ENCODE measurements around the gene NCK2. TPM values are rescaled to one million over a fixed set of nuclear protein-coding genes. Genes with fewer than 3 reads are reported as not detected.
"Not testable (repeated sequence)": the region's sequence is repeated elsewhere in the genome, so short reads cannot be mapped to it uniquely, and the experiment has no call there.

NCK2 gene
- total and polyA plus RNA-seq, 7 experiments from 2014 or later = 30.8 to 134 (median 105) TPM

DNA sequence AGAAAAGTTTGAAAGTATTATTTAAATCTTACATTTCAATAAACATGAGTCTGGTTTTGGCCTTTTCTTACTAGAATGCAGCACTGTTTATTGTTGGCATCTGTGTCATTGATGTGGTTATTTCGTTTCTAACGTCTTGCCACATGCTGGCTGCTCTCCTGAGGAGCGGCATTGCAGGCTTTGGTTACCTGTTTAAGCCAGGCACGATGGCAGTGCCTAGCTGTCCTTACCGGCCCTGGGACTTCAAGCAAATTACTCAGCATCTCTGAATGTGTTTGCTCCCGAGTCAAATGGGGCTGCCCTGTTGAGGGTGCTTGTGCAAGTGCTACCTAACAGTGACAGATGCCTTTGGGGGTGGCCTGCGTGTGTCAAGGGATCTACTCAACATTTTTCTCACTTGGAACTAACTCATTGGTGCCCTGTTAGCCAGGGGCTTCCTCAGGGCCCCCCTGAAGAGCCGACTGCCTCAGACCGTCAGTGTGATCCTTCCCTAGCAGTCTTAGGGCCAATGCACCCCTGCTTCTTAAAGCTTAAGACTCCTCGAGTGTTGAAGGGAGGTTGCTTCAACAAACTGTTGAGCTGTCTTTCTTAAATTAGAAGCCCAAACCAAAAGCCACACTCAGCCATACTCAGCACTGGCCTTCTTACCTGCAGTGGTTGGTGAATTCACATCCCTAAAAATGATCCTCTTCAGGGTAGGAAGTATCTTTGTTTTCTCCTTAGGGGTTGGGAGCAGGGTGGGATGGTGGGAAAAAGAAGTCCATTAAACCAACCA is 151.5 kb downstream of the NCK2 start:
- no peaks in the 10 kb centered on the region for H3K27me3 Mint-ChIP-seq
- ATAC-seq = peak; percentile 80
- H3K4me1 Mint-ChIP-seq = peaks cover 15 to 77% (median 58%) of the 10 kb centered on the region in 7 donors
- ChIA-PET POLR2A (interaction anchor here (0.8 to 1.8 kb wide), 2 partner anchors 11 to 123 kb away, joined by 3 to 8 read pairs; no protein-coding TSS in a partner anchor), CTCF (no interaction called here)
- Histone ChIP-seq H3K4me1 (ENCODE audit: control insufficient read depth in 2 of 2, insufficient read depth in 2 of 2, low read length in 2 of 2) (peaks cover 11 to 20% of the 10 kb centered on the region in 2 donors), H3K27ac (ENCODE audit: low read depth, low read length) (peak overlapping the region; percentile 39), H3K27me3 (ENCODE audit: control insufficient read depth in 2 of 2, insufficient read depth in 2 of 2, low read length in 2 of 2) (no peaks in the 10 kb centered on the region), H3K9me3 (ENCODE audit: control insufficient read depth in 2 of 3, low read length in 3 of 3) (peaks cover 0 to 7% (median 0%) of the 10 kb centered on the region in 3 experiments), H3K36me3 (ENCODE audit: control insufficient read depth in 2 of 3, insufficient read depth in 3 of 3, low read length in 3 of 3) (peaks cover 0 to 19% (median 9%) of the 10 kb centered on the region in 3 experiments), H3K4me3 (ENCODE audit: low read length) (no peak overlapping the region)
- H3K36me3 Mint-ChIP-seq = peaks cover 27 to 68% (median 60%) of the 10 kb centered on the region in 5 donors
- H3K27ac Mint-ChIP-seq = peak overlapping the region; percentile 41 to 92 (median 87)
- H3K4me3 Mint-ChIP-seq = peak overlapping the region in 8 of 10 donors; percentile 13 to 67 (median 48)
- DNase-seq = peak in 7 of 9 donors; percentile 42 to 67 (median 52)
- H3K9me3 Mint-ChIP-seq = peaks cover 11 to 42% (median 27%) of the 10 kb centered on the region in 11 donors
- intact Hi-C loops (cut with micrococcal nuclease) = loop anchor here in 1 of 2 donors (2.0 to 5.0 kb wide), 2 partner anchors 33 to 56 kb away; no protein-coding TSS in a partner anchor

DNA sequence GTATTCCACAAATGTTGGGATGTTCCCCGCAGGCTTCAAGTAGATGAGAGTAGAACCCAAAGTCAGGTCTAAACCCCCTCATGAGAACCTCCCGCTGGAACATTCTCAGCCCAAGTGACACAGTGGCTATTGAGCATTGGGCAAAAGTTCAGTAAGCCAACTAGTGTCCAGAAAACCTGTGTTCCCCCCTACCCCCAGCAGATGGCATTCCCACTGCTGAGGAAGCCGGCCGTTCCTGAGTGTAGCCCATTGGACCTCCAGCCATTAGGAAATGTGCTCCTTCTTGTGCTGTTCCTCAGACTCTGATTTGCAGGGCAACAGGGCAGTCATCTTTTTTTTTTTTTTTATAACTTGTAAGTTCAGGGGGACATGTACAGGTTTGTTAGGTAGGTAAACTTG is 152.1 kb downstream of the NCK2 start:
- H3K4me3 Mint-ChIP-seq = peak overlapping the region in 2 of 10 donors; percentile 13 to 52
- CTCF ChIA-PET = no interaction called here
- intact Hi-C loops (cut with micrococcal nuclease) = loop anchor here in 1 of 2 donors (2.0 to 5.0 kb wide), 2 partner anchors 32 to 56 kb away; no protein-coding TSS in a partner anchor

DNA sequence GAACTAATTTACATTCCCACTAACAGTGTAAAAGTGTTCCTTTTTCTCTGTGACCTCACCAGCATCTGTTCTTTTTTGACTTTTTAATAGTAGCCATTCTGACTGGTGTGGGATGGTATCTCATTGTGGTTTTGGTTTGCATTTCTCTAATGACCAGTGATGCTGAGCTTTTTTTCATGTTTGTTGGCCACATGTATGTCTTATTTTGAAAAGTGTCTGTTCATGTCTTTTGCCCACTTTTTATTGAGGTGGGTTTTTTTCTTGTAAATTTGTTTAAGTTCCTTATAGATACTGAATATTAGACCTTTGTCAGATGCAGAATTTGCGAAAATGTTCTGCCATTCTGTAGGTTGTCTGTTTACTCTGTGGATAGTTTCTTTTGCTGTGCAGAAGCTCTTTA is 153.0 kb downstream of the NCK2 start:
- H3K27me3 ChIP-seq (ENCODE audit: control insufficient read depth in 2 of 2, insufficient read depth in 2 of 2, low read length in 2 of 2); H3K4me3 ChIP-seq (ENCODE audit: low read length); H3K4me3 Mint-ChIP-seq; DNase-seq; H3K27ac ChIP-seq (ENCODE audit: low read depth, low read length); ATAC-seq; H3K27me3 Mint-ChIP-seq: not testable (repeated sequence)
- ChIA-PET CTCF (interaction anchor here (0.6 kb wide), 1 partner anchor 151 kb away, joined by 3 read pairs; no protein-coding TSS in a partner anchor), POLR2A (interaction anchor here (0.7 to 1.5 kb wide), 3 partner anchors 9 to 16 kb away, joined by 3 to 4 read pairs (median 3); no protein-coding TSS in a partner anchor)
- intact Hi-C loops (cut with micrococcal nuclease) = loop anchor here in 1 of 2 donors (2.0 to 5.0 kb wide), 2 partner anchors 31 to 55 kb away; no protein-coding TSS in a partner anchor
- H3K27ac Mint-ChIP-seq = peak overlapping the region in 2 of 9 donors; percentile 9 to 55
- peaks cover 21 to 87% (median 66%) of the 10 kb centered on the region in 7 donors for H3K4me1 Mint-ChIP-seq
- H3K36me3 ChIP-seq (ENCODE audit: control insufficient read depth in 2 of 3, insufficient read depth in 3 of 3, low read length in 3 of 3) = peaks cover 0 to 17% (median 9%) of the 10 kb centered on the region in 3 experiments
- H3K4me1 ChIP-seq (ENCODE audit: control insufficient read depth in 2 of 2, insufficient read depth in 2 of 2, low read length in 2 of 2) = peaks cover 11 to 23% of the 10 kb centered on the region in 2 donors
- H3K9me3 ChIP-seq (ENCODE audit: control insufficient read depth in 2 of 3, low read length in 3 of 3) = peaks cover 0 to 11% (median 0%) of the 10 kb centered on the region in 3 experiments
- H3K36me3 Mint-ChIP-seq = peaks cover 27 to 76% (median 67%) of the 10 kb centered on the region in 5 donors
- H3K9me3 Mint-ChIP-seq = peaks cover 14 to 55% (median 32%) of the 10 kb centered on the region in 11 donors

More for the DNA sequence above, 152.1 kb downstream of the NCK2 start:
- Histone ChIP-seq H3K27ac (ENCODE audit: low read depth, low read length) (no peak overlapping the region), H3K9me3 (ENCODE audit: control insufficient read depth in 2 of 3, low read length in 3 of 3) (peaks cover 0 to 11% (median 0%) of the 10 kb centered on the region in 3 experiments), H3K4me1 (ENCODE audit: control insufficient read depth in 2 of 2, insufficient read depth in 2 of 2, low read length in 2 of 2) (peaks cover 11 to 20% of the 10 kb centered on the region in 2 donors), H3K27me3 (ENCODE audit: control insufficient read depth in 2 of 2, insufficient read depth in 2 of 2, low read length in 2 of 2) (no peaks in the 10 kb centered on the region), H3K36me3 (ENCODE audit: control insufficient read depth in 2 of 3, insufficient read depth in 3 of 3, low read length in 3 of 3) (peaks cover 0 to 19% (median 9%) of the 10 kb centered on the region in 3 experiments), H3K4me3 (ENCODE audit: low read length) (no peak overlapping the region)
- DNase-seq = no peak
- POLR2A ChIA-PET = interaction anchor here (0.7 to 1.8 kb wide), 2 partner anchors 10 to 11 kb away, joined by 4 to 8 read pairs; no protein-coding TSS in a partner anchor
- peaks cover 17 to 80% (median 60%) of the 10 kb centered on the region in 7 donors for H3K4me1 Mint-ChIP-seq
- peak overlapping the region in 7 of 9 donors; percentile 83 to 92 (median 88) for H3K27ac Mint-ChIP-seq
- H3K27me3 Mint-ChIP-seq = no peaks in the 10 kb centered on the region
- H3K36me3 Mint-ChIP-seq = peaks cover 27 to 72% (median 64%) of the 10 kb centered on the region in 5 donors
- peaks cover 14 to 48% (median 28%) of the 10 kb centered on the region in 11 donors for H3K9me3 Mint-ChIP-seq
- ATAC-seq = no peak

DNA sequence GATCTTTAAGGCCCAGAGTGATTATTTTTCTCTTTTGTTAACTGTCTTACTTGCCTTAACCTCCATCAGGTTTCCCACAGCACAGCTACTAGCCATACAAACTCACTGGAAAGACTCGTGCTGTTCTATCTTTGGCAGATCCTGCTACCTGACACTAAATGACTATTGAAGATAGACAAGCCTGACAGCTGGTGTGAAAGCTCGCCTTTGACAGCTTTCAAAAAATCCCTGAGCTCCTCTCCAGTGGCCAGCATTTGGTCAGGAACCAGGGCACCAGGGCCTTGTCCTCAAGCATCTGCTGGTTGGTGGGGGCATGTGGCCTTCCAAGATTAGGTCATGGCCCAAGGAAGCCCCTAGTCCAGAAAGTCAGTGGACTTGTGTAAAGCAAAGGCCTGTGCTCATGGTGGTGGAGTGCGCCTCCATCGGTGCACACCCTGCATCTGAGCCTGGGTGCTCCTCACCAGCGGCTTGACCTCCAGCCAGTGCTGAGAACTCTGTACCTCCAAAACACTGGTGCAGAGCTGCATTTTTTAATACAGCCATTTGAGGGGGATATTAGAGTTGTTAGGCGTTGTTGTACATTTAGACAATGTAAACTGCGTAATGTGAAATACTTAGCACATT is 158.5 kb downstream of the NCK2 start:
- Mint-ChIP-seq H3K36me3 (peaks cover 16 to 55% (median 51%) of the 10 kb centered on the region in 5 donors), H3K4me1 (peaks cover 17 to 86% (median 80%) of the 10 kb centered on the region in 7 donors), H3K9me3 (peaks cover 12 to 43% (median 29%) of the 10 kb centered on the region in 11 donors), H3K27ac (peak overlapping the region in 7 of 9 donors; percentile 38 to 82 (median 48)), H3K27me3 (no peaks in the 10 kb centered on the region), H3K4me3 (peak overlapping the region in 3 of 10 donors; percentile 20 to 39 (median 25))
- H3K4me3 ChIP-seq (ENCODE audit: low read length) = no peak overlapping the region
- ChIA-PET CTCF (interaction anchor here (0.7 to 0.8 kb wide), 2 partner anchors 147 to 192 kb away, joined by 3 to 4 read pairs; no protein-coding TSS in a partner anchor), POLR2A (interaction anchor here (0.6 kb wide), 2 partner anchors 94 to 335 kb away, joined by 3 read pairs; no protein-coding TSS in a partner anchor)
- peaks cover 0 to 31% of the 10 kb centered on the region in 2 donors for H3K4me1 ChIP-seq (ENCODE audit: control insufficient read depth in 2 of 2, insufficient read depth in 2 of 2, low read length in 2 of 2)
- H3K27me3 ChIP-seq (ENCODE audit: control insufficient read depth in 2 of 2, insufficient read depth in 2 of 2, low read length in 2 of 2) = no peaks in the 10 kb centered on the region
- intact Hi-C loops (cut with micrococcal nuclease) = no loop called here
- H3K27ac ChIP-seq (ENCODE audit: low read depth, low read length) = no peak overlapping the region
- DNase-seq = no peak
- ATAC-seq = no peak
- no peaks in the 10 kb centered on the region for H3K36me3 ChIP-seq (ENCODE audit: control insufficient read depth in 2 of 3, insufficient read depth in 3 of 3, low read length in 3 of 3)
- H3K9me3 ChIP-seq (ENCODE audit: control insufficient read depth in 2 of 3, low read length in 3 of 3) = peaks cover 0 to 8% (median 0%) of the 10 kb centered on the region in 3 experiments

DNA sequence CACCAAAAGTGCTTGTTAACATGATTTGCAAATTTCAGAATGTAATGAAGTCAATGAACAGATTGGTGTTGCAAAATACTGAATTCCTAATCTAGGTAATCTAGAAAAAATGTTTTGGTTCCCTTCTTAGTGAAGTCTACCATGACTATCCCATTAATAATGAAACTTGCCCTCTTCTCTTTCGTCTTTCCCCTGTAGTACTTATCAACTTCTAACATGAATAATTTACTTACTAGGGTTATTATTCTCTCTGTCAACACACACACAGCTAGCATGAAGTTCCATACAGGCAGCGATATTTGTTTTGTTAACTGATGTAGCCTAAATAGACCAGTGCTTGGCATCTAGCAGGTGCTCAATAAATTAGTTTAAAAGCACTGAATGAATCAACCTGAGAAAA is 160.2 kb downstream of the NCK2 start:
- H3K27ac Mint-ChIP-seq = peak overlapping the region in 1 of 9 donors; percentile 40
- CTCF ChIA-PET = no interaction called here
- intact Hi-C loops (cut with micrococcal nuclease) = no loop called here

More for the DNA sequence above, 160.2 kb downstream of the NCK2 start:
- H3K9me3 ChIP-seq (ENCODE audit: control insufficient read depth in 2 of 3, low read length in 3 of 3) = peaks cover 0 to 7% (median 0%) of the 10 kb centered on the region in 3 experiments
- H3K4me1 ChIP-seq (ENCODE audit: control insufficient read depth in 2 of 2, insufficient read depth in 2 of 2, low read length in 2 of 2) = peaks cover 0 to 31% of the 10 kb centered on the region in 2 donors
- H3K27me3 ChIP-seq (ENCODE audit: control insufficient read depth in 2 of 2, insufficient read depth in 2 of 2, low read length in 2 of 2) = no peaks in the 10 kb centered on the region
- H3K36me3 Mint-ChIP-seq = peaks cover 11 to 38% (median 34%) of the 10 kb centered on the region in 5 donors
- POLR2A ChIA-PET = no interaction called here
- H3K36me3 ChIP-seq (ENCODE audit: control insufficient read depth in 2 of 3, insufficient read depth in 3 of 3, low read length in 3 of 3) = no peaks in the 10 kb centered on the region
- DNase-seq (no peak), ATAC-seq (no peak)
- H3K27me3 Mint-ChIP-seq = no peaks in the 10 kb centered on the region
- H3K9me3 Mint-ChIP-seq = peaks cover 8 to 26% (median 17%) of the 10 kb centered on the region in 11 donors
- H3K27ac ChIP-seq (ENCODE audit: low read depth, low read length) = no peak overlapping the region
- no peak overlapping the region for H3K4me3 Mint-ChIP-seq
- H3K4me3 ChIP-seq (ENCODE audit: low read length) = no peak overlapping the region
- peaks cover 17 to 80% (median 72%) of the 10 kb centered on the region in 7 donors for H3K4me1 Mint-ChIP-seq
